ENCODE data around the gene A2M. TPM values are rescaled to one million over a fixed set of nuclear protein-coding genes. Genes with fewer than 3 reads are reported as not detected.

A2M gene
- total RNA-seq, 1 donor = under 0.01 TPM

- no peak for DNase-seq (ENCODE audit: low read depth in 2 of 3, low spot score in 2 of 3)
Observed at GRCh38 chr12:9043766-9044165, 72.0 kb downstream of the A2M start.

- no peak for DNase-seq (ENCODE audit: low read depth in 2 of 3, low spot score in 2 of 3)
Observed at GRCh38 chr12:9041321-9041720, 74.4 kb downstream of the A2M start.

GRCh38 chr12:9040484-9041186 is 75.1 kb downstream of the A2M start:
- no peak for DNase-seq (ENCODE audit: low read depth in 2 of 3, low spot score in 2 of 3)

- DNase-seq (ENCODE audit: low read depth in 2 of 3, low spot score in 2 of 3) = peak in 2 of 3 donors; percentile 35 to 77
Observed at GRCh38 chr12:9039397-9039977, 76.2 kb downstream of the A2M start.

- no peak for DNase-seq (ENCODE audit: low read depth in 2 of 3, low spot score in 2 of 3)
Observed at GRCh38 chr12:9037431-9037830, 78.3 kb downstream of the A2M start.

- DNase-seq (ENCODE audit: low read depth in 2 of 3, low spot score in 2 of 3) = no peak
Observed at GRCh38 chr12:9036227-9036626, 79.5 kb downstream of the A2M start.

GRCh38 chr12:9034095-9034494 is 81.6 kb downstream of the A2M start:
- DNase-seq (ENCODE audit: low read depth in 2 of 3, low spot score in 2 of 3) = no peak

- no peak for DNase-seq (ENCODE audit: low read depth in 2 of 3, low spot score in 2 of 3)
Observed at GRCh38 chr12:9033265-9033887, 82.3 kb downstream of the A2M start.

GRCh38 chr12:9032202-9032964 is 83.3 kb downstream of the A2M start:
- DNase-seq (ENCODE audit: low read depth in 2 of 3, low spot score in 2 of 3) = peak in 2 of 3 donors; percentile 66 to 78

GRCh38 chr12:9030776-9031175 is 84.9 kb downstream of the A2M start:
- DNase-seq (ENCODE audit: low read depth in 2 of 3, low spot score in 2 of 3) = no peak

- DNase-seq (ENCODE audit: low read depth in 2 of 3, low spot score in 2 of 3) = no peak
Observed at GRCh38 chr12:9027161-9028059, 88.3 kb downstream of the A2M start.

- DNase-seq (ENCODE audit: low read depth in 2 of 3, low spot score in 2 of 3) = no peak
Observed at GRCh38 chr12:9024512-9024911, 91.2 kb downstream of the A2M start.

GRCh38 chr12:9022592-9022991 is 93.1 kb downstream of the A2M start:
- DNase-seq (ENCODE audit: low read depth in 2 of 3, low spot score in 2 of 3) = no peak

Other genes starting within 250 kb of the A2M start
- 71.4 TPM for gene PHC1, start 201.4 kb downstream of the A2M start, total RNA-seq
- 195 TPM for gene M6PR, start 166.3 kb downstream of the A2M start, total RNA-seq
- 27.7 TPM for gene KLRG1, start 126.4 kb downstream of the A2M start, total RNA-seq
- gene PZP, start 92.5 kb upstream of the A2M start, total RNA-seq = not detected

All from hematopoietic multipotent progenitor cell (in vitro differentiated cells).